Measurements from ENCODE around the gene STK11.

STK11 gene, protein sequence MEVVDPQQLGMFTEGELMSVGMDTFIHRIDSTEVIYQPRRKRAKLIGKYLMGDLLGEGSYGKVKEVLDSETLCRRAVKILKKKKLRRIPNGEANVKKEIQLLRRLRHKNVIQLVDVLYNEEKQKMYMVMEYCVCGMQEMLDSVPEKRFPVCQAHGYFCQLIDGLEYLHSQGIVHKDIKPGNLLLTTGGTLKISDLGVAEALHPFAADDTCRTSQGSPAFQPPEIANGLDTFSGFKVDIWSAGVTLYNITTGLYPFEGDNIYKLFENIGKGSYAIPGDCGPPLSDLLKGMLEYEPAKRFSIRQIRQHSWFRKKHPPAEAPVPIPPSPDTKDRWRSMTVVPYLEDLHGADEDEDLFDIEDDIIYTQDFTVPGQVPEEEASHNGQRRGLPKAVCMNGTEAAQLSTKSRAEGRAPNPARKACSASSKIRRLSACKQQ
- 95.1 to 145 (median 117) reads per million in 3 experiments for total RNA-seq

DNA sequence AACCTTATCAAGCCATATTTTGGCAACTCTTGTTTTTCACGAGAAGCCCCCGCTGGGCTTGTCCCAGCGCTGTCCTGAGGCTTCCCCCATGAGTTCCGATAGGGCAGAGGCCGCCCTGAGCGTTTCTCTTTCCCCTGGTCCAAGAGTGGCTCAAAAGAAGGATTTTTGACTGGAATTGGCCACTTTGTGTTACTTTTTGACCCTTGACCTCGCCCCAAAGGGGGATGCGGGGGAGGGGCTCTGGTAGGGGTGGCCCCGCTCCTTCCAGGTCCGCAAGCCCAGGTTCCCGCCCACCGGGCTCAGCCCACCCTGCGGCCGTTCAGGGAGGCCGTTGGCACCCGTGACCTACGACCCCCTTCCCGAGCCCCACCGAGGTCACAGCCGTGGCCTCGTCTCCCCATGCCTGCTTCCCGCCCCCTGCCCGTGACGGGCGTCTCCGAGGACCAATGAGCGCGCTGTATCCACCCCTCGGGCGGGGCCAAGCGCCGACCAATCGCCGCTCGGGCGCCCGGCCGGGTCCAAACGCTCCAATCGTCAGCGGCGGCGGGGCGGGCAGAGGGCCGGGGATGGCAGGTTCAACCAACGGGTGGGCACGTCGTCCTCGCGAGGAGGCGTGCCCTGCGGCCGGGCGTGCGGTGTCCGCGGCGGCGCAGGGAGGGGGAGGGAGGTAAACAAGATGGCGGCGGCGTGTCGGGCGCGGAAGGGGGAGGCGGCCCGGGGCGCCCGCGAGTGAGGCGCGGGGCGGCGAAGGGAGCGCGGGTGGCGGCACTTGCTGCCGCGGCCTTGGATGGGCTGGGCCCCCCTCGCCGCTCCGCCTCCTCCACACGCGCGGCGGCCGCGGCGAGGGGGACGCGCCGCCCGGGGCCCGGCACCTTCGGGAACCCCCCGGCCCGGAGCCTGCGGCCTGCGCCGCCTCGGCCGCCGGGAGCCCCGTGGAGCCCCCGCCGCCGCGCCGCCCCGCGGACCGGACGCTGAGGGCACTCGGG is at the start of gene STK11:
STK11 (plus strand) TSS at position 665 of the 986 bp plus-strand sequence. CDS start 1,136 bp downstream, outside the sequence.
- peak; percentile 99 for DNase-seq

DNA sequence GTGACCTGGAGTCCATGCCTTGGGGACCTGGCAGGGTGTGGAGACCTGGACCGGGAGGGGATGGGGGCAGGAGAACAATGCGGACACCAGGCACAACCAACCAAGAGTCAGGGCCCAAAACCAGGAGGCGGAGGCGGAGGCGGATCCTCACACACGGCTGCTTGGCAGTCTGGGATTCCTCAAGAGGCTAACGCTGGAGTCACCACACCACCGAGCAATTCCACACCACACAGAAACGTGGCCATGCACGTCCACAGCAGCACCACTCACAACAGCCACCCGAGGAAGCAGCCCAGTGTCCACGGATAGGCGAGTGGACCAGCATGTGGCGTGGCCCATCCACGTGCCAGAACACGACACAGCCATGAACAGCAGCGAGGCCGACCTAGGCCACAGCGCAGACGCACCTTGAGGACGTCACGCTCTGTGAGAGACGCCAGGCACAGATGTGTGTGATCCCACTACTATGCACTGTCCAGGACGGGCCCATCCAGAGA is 49.2 kb upstream of the STK11 start:
- DNase-seq: no peak

DNA sequence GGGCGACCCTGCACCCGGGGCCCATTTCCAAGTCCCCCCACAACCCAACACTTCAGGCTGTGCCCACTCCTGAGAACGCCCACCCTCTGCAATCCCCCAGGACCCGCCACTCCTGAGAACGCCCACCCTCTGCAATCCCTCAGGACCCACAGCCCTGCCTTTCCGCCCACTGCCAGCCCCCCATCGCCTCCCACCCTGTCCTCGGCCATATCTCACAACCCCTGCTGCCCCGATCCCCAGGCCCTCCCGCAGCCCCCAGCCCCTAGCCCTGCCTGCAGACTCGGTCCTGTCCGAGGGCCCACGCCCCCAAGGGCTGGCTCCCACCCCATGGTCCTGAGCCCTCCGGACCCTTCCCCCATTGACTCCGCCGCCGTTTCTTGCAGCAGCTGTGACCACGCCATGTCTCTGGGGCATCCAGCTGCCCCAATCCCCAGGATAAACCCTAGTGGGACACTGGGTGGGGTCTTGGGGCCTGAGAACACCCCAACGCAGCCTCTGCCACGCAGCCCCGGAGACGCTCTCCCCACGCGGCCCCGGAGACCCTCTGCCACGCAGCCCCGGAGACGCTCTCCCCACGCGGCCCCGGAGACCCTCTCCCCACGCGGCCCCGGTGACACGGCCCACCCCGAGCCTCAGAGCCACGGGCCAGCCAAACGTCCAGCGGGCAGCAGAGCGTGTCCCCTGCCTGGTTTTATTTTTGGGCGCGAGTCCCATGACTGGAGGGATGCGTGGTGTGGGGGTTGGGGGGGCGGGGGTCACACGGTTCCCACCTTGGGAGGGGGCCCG is 48.6 kb upstream of the STK11 start:
- DNase-seq: no peak

- no peak for DNase-seq
Measured at GRCh38 chr19:1157931-1158884, 47.4 kb upstream of the STK11 start.

GRCh38 chr19:1158885-1159448 is 46.6 kb upstream of the STK11 start:
- no peak for DNase-seq

DNA sequence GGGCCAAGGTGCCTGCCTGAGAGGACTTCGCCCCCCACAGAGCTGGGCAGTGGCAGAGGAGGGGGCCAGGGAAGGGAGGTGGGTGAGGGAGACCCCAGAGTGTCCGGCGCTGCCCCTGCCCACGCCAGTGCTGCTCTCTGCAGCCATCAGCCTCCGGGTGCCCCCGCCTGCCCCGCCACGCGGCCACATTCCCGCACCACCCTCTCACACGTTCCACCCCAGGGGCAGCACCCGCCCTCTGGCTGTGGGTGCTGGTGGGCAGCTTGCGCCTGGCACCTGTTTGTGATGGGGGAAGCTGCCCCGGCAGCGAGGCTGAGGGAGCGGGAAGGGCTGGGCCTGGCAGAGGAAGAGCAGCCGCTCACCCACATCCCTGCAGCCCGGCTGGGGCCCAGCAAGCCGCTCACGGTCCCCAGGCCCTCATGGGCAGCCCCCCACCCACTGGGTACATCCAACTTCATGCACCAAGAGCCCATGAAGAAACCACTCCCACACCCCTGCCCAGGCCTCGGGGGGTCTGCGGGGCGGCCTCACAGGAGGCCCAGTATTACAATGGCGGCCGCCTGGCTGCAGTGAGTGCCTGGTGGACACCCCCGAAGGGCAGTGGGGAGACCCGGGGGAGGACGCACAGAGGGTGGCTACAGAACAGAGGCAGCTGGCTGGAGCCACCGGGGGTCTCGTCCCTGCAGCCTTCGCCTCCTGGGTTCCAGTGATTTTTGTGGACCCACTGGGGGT is 45.5 kb upstream of the STK11 start:
- no peak for DNase-seq

- DNase-seq: no peak
Measured at GRCh38 chr19:1161716-1162115, 43.9 kb upstream of the STK11 start.

DNA sequence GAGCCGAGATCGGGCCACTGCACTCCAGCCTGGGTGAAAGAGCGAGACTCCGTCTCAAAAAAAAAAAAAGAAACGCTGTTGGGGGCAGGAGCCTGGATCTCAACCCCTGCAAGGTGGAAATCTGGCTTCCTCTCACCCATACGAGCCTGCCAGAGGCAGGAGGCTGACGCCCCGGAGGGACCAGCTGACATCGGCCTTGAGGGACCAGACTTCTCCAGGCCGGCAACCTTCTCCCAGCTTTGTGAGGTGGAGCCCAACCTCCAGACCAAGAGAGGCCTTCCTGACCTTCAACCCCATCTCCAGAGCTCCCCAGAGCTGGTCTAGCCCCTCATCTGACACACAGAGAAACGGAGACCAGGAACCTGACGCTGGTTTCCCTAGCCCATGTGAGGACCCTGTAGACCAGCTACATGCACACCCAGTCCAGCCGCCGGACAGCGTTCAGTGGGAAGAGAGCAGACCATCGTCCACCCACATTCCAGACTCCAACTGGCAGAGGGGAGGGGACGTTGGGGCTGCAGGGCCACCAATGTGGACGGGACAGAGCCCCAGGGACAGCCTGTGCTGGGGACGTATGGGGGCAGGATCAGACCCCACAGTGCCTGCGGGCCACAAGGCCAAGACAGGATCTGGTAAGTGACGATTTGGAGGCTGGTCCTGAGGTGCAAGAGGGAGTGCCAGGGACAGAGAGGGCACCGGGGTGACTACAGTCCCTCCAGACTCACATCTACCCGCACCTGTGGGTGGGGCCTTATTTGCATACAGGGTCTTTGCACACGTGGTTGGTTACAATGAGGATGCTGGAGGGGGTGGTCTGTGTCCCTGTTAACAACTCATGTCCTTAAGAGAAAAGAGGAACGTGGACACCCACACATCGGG is 42.9 kb upstream of the STK11 start:
- no peak for DNase-seq

DNA sequence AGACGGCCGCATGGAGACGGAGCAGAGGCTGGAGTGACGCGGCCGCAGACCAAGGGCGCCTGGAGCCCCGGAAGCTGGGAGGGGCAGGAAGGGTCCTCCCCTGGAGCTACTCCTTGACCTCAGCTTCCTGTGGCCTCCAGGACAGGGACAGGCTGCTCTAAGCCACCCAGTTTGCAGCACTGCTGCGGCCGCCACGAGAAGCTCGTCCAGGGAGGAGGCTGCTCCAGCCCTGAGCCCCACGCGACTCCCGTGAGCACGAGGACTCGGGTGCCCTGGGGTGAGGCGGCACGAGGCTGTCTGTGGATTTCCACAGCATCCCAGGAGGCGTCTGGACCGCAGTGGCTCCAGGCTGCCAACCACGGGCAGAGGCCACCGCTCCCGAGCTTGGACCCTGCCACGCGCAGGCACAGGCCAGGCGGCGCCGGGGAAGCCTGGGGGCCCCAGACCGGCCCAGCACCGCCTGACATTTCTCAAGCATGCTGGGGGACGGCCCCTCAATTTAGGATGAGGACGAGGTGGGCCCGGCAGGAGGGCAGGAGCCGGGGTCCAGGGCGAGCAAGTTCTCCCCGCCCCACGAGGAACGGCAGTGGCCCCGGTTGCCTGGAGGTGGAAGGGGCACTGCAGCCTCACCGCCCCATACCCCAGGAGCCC is 42.2 kb upstream of the STK11 start:
- DNase-seq: no peak

- no peak for DNase-seq
Measured at GRCh38 chr19:1163934-1164683, 41.5 kb upstream of the STK11 start.

DNA sequence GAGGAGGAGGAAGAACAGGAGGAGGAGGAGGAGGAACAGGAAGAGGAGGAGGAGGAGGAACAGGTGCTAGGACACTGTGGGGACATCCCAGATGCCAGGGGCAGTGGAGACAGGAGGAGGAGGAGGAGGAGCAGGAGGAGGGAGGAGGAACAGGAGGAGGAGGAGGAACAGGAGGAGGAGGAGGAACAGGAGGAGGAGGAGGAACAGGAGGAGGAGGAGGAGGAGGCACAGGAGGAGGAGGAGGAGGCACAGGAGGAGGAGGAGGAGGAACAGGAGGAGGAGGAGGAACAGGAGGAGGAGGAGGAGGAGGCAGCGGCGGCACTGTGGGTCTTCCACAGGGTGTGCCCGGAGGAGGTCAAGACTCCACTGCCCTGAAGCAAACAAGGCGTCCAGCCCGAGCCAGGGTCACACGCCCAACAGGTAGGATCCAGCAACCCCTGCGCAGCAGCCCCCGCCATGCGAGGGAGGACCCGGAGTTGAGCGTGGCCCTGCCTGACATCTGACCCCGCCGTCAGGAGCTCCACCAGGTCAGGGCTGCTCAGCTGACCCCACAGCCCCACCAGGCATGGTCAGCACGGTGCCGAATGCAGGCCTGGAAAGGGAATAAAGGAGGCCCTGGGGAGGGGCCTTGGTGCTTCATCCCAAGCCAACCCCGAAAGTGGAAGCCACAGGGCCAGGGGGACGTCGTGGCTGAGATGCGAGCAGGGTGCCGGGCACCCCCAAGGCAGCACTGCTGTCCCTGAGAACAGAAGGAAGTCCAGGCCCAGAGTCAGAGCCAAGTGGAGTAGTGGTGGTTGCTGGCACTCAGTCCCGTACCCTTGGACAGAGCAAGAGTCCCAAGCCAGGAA is 40.7 kb upstream of the STK11 start:
- no peak for DNase-seq

GRCh38 chr19:1166872-1167573 is 38.6 kb upstream of the STK11 start:
- DNase-seq: no peak

DNA sequence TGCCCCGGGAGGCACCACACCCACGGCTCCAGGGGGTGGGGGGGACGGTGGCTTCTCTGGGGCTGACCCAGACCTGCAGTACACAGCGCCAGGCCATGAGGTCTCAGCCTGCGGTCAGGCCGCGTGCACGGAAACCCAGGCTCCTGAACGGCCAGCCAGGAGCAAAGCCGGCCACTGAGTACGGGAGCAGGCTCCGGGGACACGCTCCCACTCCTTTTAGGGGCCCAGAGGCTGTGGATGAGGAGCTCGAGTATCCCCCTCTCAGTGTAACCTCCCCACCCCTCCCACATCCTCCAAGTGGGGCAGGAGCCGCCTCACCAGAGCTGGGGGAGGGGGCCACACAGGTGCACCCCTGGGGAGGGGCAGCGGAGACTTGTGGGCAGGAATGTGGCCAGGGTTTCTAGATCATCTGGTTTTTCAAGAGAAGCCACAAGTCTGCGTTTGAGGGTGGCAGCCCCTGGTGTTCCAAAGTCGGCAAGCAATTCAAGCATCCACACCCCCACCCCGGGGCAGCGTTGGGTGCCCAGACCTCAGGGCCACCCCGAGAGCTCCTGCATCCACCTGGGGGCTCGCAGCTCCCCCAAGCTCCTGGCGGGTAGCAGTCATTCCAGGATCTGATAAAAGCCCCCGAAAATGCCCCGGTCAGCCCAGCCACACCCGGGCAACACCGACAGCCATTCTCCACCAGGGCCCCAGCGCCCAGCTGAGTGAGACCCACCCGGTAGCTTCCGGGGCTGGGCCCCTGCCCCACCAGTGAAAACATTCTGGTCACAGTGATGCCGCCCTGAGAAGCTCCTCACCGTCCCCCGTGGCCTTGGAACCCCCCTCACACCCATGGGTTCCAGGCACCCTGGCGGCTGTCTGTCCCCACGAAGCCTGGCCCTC is 37.6 kb upstream of the STK11 start:
- DNase-seq: no peak

DNA sequence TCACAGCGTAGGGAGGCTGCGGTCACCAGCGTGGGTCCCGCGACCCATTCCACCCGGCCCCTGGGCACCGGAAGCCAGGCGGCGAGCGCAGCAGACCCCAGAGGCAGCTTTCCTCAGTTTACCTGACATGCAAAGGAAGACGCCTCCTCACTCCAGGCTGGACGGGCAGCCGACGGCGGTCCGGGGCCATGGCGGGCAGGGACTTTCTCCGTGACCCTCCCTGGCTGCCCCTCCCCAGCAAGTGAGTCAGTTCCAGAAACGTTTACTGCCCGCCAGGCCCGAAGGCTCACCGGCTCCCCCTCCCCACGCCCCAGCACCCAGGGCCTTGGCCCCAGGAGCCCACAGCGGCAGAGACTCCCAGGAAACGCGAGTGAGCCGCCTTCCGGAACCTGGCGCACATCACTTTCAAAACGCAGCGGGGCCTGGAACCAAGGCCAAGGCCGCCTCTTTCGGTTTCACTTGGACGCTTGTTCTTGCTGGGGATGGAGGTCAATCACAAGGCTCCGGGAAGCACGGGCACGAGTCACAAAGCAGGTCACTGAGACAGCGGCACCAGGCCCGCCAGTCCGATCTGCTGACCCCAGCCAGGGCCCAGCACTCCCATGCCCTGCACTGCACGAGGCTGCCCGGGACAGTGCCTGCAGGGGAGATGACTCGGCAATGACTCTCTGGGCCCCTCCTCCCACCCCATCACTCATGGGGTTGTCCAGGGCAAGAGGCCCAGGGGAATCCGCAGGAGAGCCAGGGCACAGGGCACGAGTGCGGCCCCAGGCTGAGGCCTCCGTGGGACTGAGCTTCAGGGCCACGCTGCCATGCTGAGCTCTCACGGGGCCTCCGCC is 36.8 kb upstream of the STK11 start:
- no peak for DNase-seq

All from central memory CD4-positive, alpha-beta T cell (primary cell).